ENCODE data around the gene COL9A2. TPM values are rescaled to one million over a fixed set of nuclear protein-coding genes. Genes with fewer than 3 reads are reported as not detected.

Gene COL9A2
- total and polyA plus RNA-seq, 7 donors, result 0.99 to 19.6 (median 1.6) TPM

DNA sequence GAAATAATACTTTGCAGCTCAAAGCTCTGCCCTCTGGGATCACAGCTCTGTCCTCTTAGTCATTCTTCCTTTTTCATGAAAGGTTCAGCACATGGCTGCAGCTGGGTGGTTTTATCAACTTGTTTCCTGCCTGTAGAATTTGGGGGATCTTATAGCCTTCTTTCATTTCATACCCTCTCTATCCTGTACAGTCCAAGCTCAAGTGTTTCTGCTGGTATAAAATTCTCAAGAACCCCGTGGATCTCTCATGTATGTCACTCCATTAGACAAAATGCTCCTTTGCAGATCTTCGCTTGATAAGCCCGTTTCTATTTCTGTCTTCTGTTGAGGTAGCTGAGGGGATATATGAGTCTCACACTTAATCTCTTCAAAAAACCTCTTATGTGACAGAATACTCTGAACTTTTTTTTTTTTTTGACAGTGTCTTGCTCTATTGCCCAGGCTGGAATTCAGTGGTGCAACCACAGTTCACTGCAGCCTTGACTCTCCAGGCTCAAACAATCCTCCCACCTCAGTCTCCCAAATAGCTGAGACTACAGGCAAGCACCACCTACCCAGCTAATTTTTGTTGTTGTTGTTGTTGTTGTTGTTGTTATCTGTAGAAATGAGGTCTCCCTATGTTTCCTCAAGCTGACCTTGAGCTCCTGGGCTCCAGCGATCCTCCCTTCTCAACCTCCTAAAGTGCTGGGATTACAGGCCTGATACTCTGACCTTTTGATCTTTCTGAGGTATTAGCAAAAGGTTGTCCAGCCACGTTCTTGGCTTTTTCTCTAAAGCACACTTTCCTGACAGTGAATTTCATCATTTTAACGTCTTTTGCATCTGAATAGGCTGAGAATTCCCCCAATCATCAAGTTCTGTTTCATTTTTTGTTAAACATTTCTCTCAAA is 24.6 kb upstream of the COL9A2 start:
- Histone ChIP-seq H3K27me3 (no peaks in the 10 kb centered on the region), H3K36me3 (no peaks in the 10 kb centered on the region), H3K4me3 (no peak overlapping the region), H3K9me3 (no peaks in the 10 kb centered on the region), H3K4me1 (peaks cover 0 to 5% (median 0%) of the 10 kb centered on the region in 4 donors), H3K27ac (peak overlapping the region in 1 of 4 donors; percentile 25)
- no peak for DNase-seq
- no peak for TF ChIP-seq POLR2AphosphoS5 (IDR thresholded peaks at IDR 0.05)
- no peak for TF ChIP-seq EP300 (IDR thresholded peaks at IDR 0.05)
- TF ChIP-seq, protein P1, sequence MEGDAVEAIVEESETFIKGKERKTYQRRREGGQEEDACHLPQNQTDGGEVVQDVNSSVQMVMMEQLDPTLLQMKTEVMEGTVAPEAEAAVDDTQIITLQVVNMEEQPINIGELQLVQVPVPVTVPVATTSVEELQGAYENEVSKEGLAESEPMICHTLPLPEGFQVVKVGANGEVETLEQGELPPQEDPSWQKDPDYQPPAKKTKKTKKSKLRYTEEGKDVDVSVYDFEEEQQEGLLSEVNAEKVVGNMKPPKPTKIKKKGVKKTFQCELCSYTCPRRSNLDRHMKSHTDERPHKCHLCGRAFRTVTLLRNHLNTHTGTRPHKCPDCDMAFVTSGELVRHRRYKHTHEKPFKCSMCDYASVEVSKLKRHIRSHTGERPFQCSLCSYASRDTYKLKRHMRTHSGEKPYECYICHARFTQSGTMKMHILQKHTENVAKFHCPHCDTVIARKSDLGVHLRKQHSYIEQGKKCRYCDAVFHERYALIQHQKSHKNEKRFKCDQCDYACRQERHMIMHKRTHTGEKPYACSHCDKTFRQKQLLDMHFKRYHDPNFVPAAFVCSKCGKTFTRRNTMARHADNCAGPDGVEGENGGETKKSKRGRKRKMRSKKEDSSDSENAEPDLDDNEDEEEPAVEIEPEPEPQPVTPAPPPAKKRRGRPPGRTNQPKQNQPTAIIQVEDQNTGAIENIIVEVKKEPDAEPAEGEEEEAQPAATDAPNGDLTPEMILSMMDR (IDR thresholded peaks at IDR 0.05), result no peak
- TF ChIP-seq POLR2A (IDR thresholded peaks at IDR 0.05), result no peak
- 65 to 70% methylated on average over 6 of the region's 6 CpGs for WGBS, 2 donors
- intact Hi-C loops (cut with DNase I), result loop anchor here (5.0 kb wide), 1 partner anchor 61 kb away; no protein-coding TSS in a partner anchor

DNA sequence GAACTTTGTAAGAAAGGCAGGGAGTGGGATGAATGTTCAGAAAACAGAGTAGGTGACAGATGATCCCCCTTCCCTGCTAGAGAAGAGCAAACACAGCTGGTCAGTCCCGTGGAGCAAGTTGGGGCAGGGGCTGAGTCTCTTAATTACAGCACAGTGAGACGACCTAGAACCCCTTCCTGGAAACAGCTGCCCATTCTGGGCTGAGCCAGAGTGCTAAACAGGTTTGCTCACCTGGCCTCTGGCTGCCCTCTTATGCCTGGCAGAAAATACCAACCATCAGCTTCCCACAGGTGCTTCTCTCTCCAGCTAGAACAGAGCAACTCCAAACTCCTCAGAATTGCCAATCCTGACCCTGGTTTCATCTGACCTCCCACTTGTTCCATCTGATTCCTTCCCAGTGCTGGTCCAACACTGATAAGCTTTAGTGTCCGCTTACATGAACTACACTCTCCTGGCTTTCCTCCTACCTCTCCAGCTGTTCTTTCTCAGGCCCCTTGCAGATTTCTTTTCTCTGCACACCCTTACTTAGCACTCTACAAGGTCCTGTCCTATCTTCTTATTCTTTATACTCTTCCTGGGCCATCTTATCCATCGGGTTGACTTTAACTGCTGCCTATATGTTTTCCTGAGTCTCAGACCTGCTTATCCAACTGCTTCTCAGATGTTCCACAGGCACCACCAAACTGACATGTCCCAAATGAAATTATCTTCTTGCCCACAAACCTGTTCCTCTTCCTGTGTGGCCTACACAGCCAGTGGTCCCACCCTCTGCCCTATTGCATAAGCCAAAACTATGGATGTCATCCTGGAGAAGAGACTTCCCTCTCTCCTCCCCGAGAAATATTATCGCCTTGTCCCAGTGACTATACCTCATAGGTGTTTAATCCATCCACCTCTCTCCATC is 22.6 kb upstream of the COL9A2 start:
- intact Hi-C loops (cut with DNase I), result loop anchor here (2.0 to 5.0 kb wide), 3 partner anchors 63 to 252 kb away; no protein-coding TSS in a partner anchor
- 58 to 69% methylated on average over 6 of the region's 6 CpGs for WGBS, 2 donors
- Histone ChIP-seq H3K4me3 (no peak overlapping the region), H3K4me1 (peaks cover 0 to 5% (median 0%) of the 10 kb centered on the region in 4 donors), H3K36me3 (no peaks in the 10 kb centered on the region), H3K9me3 (no peaks in the 10 kb centered on the region), H3K27me3 (no peaks in the 10 kb centered on the region), H3K27ac (peak overlapping the region in 1 of 4 donors; percentile 7)
- TF ChIP-seq, protein P1 (IDR thresholded peaks at IDR 0.05), result no peak
- TF ChIP-seq POLR2AphosphoS5 (IDR thresholded peaks at IDR 0.05) (no peak), EP300 (IDR thresholded peaks at IDR 0.05) (no peak), POLR2A (IDR thresholded peaks at IDR 0.05) (no peak)
- no peak for DNase-seq

DNA sequence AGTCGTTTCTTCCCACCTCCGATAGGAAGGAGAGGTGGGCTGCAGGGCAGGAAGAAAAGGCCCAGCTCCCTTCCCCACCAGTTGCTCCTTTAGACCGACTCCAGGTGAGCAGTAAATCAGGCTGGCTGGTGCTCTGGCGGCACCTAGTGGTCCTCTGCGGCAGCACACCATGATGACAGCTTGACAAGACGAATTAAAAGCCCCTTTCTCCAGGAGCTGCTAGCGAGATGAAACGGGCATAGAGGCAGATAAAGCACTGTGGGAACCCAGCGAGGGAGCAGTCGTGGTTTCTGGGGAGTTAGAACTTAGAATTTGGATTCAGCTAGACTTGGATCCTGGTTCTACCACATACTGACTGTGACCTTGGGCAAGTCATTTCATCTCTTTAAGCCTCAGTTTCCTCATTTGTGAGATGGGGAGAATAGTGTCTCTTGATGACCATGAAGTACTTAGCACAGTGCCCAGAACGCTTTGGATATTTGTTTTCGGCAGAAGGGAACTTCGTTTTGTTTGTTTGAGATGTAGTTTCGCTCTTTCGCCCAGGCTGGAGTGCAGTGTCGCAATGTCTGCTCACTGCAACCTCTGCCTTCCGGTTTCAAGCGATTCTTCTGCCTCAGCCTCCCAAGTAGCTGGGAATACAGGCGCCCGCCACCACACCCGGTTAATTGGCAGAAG is 21.8 kb upstream of the COL9A2 start:
- intact Hi-C loops (cut with DNase I), result loop anchor here (1.0 to 5.0 kb wide), 3 partner anchors 186 to 252 kb away; no protein-coding TSS in a partner anchor
- peak; percentile 78 for DNase-seq

More for the DNA sequence above, 21.8 kb upstream of the COL9A2 start:
- no peak for TF ChIP-seq POLR2AphosphoS5 (IDR thresholded peaks at IDR 0.05)
- TF ChIP-seq POLR2A (IDR thresholded peaks at IDR 0.05), result no peak
- no peak for TF ChIP-seq EP300 (IDR thresholded peaks at IDR 0.05)
- TF ChIP-seq, protein P1 (IDR thresholded peaks at IDR 0.05), result peak; percentile 85 to 99 (median 96)
- Histone ChIP-seq H3K27ac (peak overlapping the region in 1 of 4 donors; percentile 26), H3K36me3 (no peaks in the 10 kb centered on the region), H3K4me1 (peaks cover 0 to 5% (median 0%) of the 10 kb centered on the region in 4 donors), H3K27me3 (no peaks in the 10 kb centered on the region), H3K9me3 (no peaks in the 10 kb centered on the region), H3K4me3 (no peak overlapping the region)
- WGBS, 2 donors, result 20 to 37% methylated on average over 21 of the region's 21 CpGs
